Embryonic facial prominence (tissue), 1 donor: ENCODE data around the gene PGAP3.
"Not testable (repeated sequence)": the region's sequence is repeated elsewhere in the genome, so short reads cannot be mapped to it uniquely, and the experiment has no call there.

Source experiments
- DNase-seq: peaks from one replicate; pipeline ENCODE4 v3.0.0-alpha.2; 2016; ENCODE audit errors: extremely low spot score

The PGAP3 gene

GRCh38 chr17:39715375-39716072, 27.7 kb upstream of the PGAP3 start:
- no peak for DNase-seq

- DNase-seq = no peak
Measured at GRCh38 chr17:39714234-39714633, 26.4 kb upstream of the PGAP3 start.

- DNase-seq = no peak
Measured at GRCh38 chr17:39711851-39712250, 24.0 kb upstream of the PGAP3 start.

GRCh38 chr17:39711071-39711470, 23.2 kb upstream of the PGAP3 start:
- not testable (repeated sequence) for DNase-seq

GRCh38 chr17:39709998-39710964, 22.4 kb upstream of the PGAP3 start:
- DNase-seq = no peak

- DNase-seq = no peak
Measured at GRCh38 chr17:39709319-39709997, 21.6 kb upstream of the PGAP3 start.

GRCh38 chr17:39706921-39707337, 19.1 kb upstream of the PGAP3 start:
- DNase-seq = no peak

GRCh38 chr17:39706383-39706782, 18.5 kb upstream of the PGAP3 start:
- DNase-seq = no peak

- no peak for DNase-seq
Measured at GRCh38 chr17:39705786-39706348, 18.0 kb upstream of the PGAP3 start.

- no peak for DNase-seq
Measured at GRCh38 chr17:39704821-39705551, 17.1 kb upstream of the PGAP3 start.

- no peak for DNase-seq
Measured at GRCh38 chr17:39703913-39704312, 16.1 kb upstream of the PGAP3 start.

GRCh38 chr17:39702901-39703893, 15.3 kb upstream of the PGAP3 start:
- no peak for DNase-seq

- DNase-seq = no peak
Measured at GRCh38 chr17:39701784-39702422, 14.0 kb upstream of the PGAP3 start.

- no peak for DNase-seq
Measured at GRCh38 chr17:39701012-39701783, 13.3 kb upstream of the PGAP3 start.

- DNase-seq = peak; percentile 67
Measured at GRCh38 chr17:39700148-39700987, 12.5 kb upstream of the PGAP3 start.

- DNase-seq = peak; percentile 78
Measured at GRCh38 chr17:39699818-39700147, 11.9 kb upstream of the PGAP3 start, which contains the start of gene ERBB2. Gene ERBB2 (plus strand): TSS chr17:39700064. CDS start chr17:39700239, 175 bp downstream.

GRCh38 chr17:39699157-39699817, 11.4 kb upstream of the PGAP3 start:
- not testable (repeated sequence) for DNase-seq
